K562 (cell line): Measurements from ENCODE around the gene DROSHA. TPM values are rescaled to one million over a fixed set of nuclear protein-coding genes. Genes with fewer than 3 reads are reported as not detected.

ENCODE experiments used
- ATAC-seq: fragments of 200-7000 bp; cut with Tn5 transposase; 3 replicates; pipeline ENCODE4 v1.9.1; 2020; ENCODE audit warnings: moderate library complexity
- BruUV-seq: library from RNA; stranded (reverse); fragments of 400-500 nt; replicated peaks from 2 replicates; lab custom pipeline; 2021; lab: Mats Ljungman, UMichigan
- CTCF ChIA-PET: fragments of 300-600 bp; formaldehyde crosslinking; extraction: SDS; loops from one replicate; lab custom pipeline; 2021; ENCODE audit warnings: low intra/inter-chr PET ratio; lab: Yijun Ruan, JAX
- POLR2A ChIA-PET: fragments of 300-600, 350-650 bp; sonication (Branson Sonifier 250); formaldehyde crosslinking; extraction: SDS; loops from one replicate; lab custom pipeline; 2021; ENCODE audit warnings: antibody characterized with exemption, inconsistent platforms; lab: Yijun Ruan, JAX
- DNase-seq, 4 experiments: peaks; one replicate each; pipeline versions ENCODE4 v3.0.0 to v3.0.0-alpha.2; 2011 to 2018; ENCODE audit warnings: low spot score in 3 of 4, mixed read lengths in 3 of 4; ENCODE audit errors: extremely low read depth in 1 of 4
- FAIRE-seq: peaks from 2 replicates; lab custom pipeline; 2011; peaks lifted over from hg19 to GRCh38; lab: Jason Lieb, UNC
- H2AFZ ChIP-seq: 2 replicates; pipeline ENCODE4 v1.6.0; 2011; ENCODE audit warnings: low read depth, low read length, control low read depth, inconsistent platforms
- H3K27ac ChIP-seq: fragments of 200-600 bp; 3 replicates; pipeline ENCODE4 v1.8.0; 2011; ENCODE audit warnings: low read depth, mild to moderate bottlenecking, control low read depth, inconsistent platforms, low read length, moderate library complexity, mixed read lengths; ENCODE audit errors: extremely low read depth
- H3K27me3 ChIP-seq, 2 experiments: fragments of 300-600 bp in 1 of 2; 2 replicates in 1 of 2; 3 replicates in 1 of 2; pipeline versions ENCODE4 v1.6.0 to v1.8.0; 2011; ENCODE audit warnings: inconsistent platforms in 2 of 2, low read length in 2 of 2, mild to moderate bottlenecking in 1 of 2, mixed read lengths in 1 of 2, moderate library complexity in 1 of 2; ENCODE audit not compliant: control insufficient read depth in 2 of 2, insufficient read depth in 2 of 2
- H3K36me3 ChIP-seq: fragments of 300-600 bp; 3 replicates; pipeline ENCODE4 v1.8.0; 2011; ENCODE audit warnings: mild to moderate bottlenecking, low read length, inconsistent platforms; ENCODE audit not compliant: control insufficient read depth, insufficient read depth
- H3K4me1 ChIP-seq, 2 experiments: fragments of 200-600 bp in 1 of 2; replicated peaks in 1 of 2; 2 replicates in 1 of 2; 3 replicates in 1 of 2; pipeline versions ENCODE4 v1.5.1 to v1.8.0; 2011; ENCODE audit warnings: inconsistent platforms in 2 of 2, low read length in 2 of 2, mild to moderate bottlenecking in 1 of 2, mixed read lengths in 1 of 2, moderate library complexity in 1 of 2; ENCODE audit not compliant: control insufficient read depth in 2 of 2, insufficient read depth in 2 of 2
- H3K4me2 ChIP-seq: 2 replicates; pipeline ENCODE4 v1.6.1; 2011; ENCODE audit warnings: low read length, control low read depth, inconsistent platforms, mixed read lengths; ENCODE audit not compliant: insufficient read depth
- H3K4me3 ChIP-seq: fragments of 200-600 bp; sonication (generic), shearing (Covaris generic); 2 replicates; pipeline ENCODE4 v1.5.1; 2016; ENCODE audit warnings: control low read depth, inconsistent platforms
- H3K79me2 ChIP-seq: fragments of 200-600 bp; 3 replicates; pipeline ENCODE4 v1.8.0; 2011; ENCODE audit warnings: low read length, inconsistent platforms; ENCODE audit not compliant: control insufficient read depth, insufficient read depth
- H3K9ac ChIP-seq, 2 experiments: 2 replicates each; pipeline versions ENCODE4 v1.6.0 to v1.6.1; 2011; ENCODE audit warnings: low read depth in 2 of 2, low read length in 2 of 2, control low read depth in 1 of 2, inconsistent platforms in 1 of 2, mild to moderate bottlenecking in 1 of 2, mixed read lengths in 1 of 2; ENCODE audit not compliant: insufficient read depth in 1 of 2
- H3K9me1 ChIP-seq: one replicate; pipeline ENCODE4 v1.6.0; 2011; ENCODE audit warnings: inconsistent platforms, mild to moderate bottlenecking, low read length, moderate library complexity; ENCODE audit not compliant: control insufficient read depth, insufficient read depth
- H3K9me3 ChIP-seq: replicated peaks from 2 replicates; pipeline ENCODE4 v1.5.1; 2011; ENCODE audit warnings: low read depth, low read length, inconsistent platforms; ENCODE audit not compliant: control insufficient read depth, insufficient read depth
- H4K20me1 ChIP-seq: replicated peaks from 2 replicates; pipeline ENCODE4 v1.6.1; 2011; ENCODE audit warnings: low read length, inconsistent platforms, mixed read lengths; ENCODE audit not compliant: control insufficient read depth, insufficient read depth
- CEBPG ChIP-seq, 3 experiments: fragments of 200-800 bp in 1 of 3; sonication (Bioruptor generic) in 1 of 3; sonication (generic) in 1 of 3; formaldehyde crosslinking in 1 of 3; IDR thresholded peaks in 2 of 3; conservative IDR thresholded peaks in 1 of 3; 2 replicates each; pipeline versions ENCODE4 v1.6.1 to v1.8.0; 2016 to 2022; ENCODE audit warnings: missing compliant biosample characterization in 2 of 3, missing genetic modification characterization in 2 of 3, mild to moderate bottlenecking in 1 of 3, missing genetic modification reagents in 1 of 3
- CEBPZ ChIP-seq: fragments of 150-350 bp; IDR thresholded peaks from 2 replicates; pipeline ENCODE4 v1.6.1; 2014; ENCODE audit warnings: low read depth, mild to moderate bottlenecking, low read length, borderline replicate concordance
- CREB5 ChIP-seq: fragments of 250-450 bp; sonication (Bioruptor Pico); IDR thresholded peaks from 2 replicates; pipeline ENCODE4 v1.5.0; 2020; ENCODE audit warnings: mild to moderate bottlenecking
- EGR1 ChIP-seq: fragments of 450-650 bp; conservative IDR thresholded peaks from 2 replicates; pipeline ENCODE4 v1.6.1; 2017; ENCODE audit warnings: mild to moderate bottlenecking
- EZH2 ChIP-seq: IDR thresholded peaks from 2 replicates; pipeline ENCODE4 v1.6.1; 2012; ENCODE audit warnings: low read depth, mild to moderate bottlenecking, inconsistent platforms, low read length, borderline replicate concordance
- FOS ChIP-seq: IDR thresholded peaks from 3 replicates; pipeline ENCODE4 v1.6.1; 2011; ENCODE audit not compliant: insufficient read length; ENCODE audit errors: extremely low read depth
- JUN ChIP-seq, 2 experiments: sonication (generic) in 1 of 2; formaldehyde crosslinking in 1 of 2; IDR thresholded peaks; 2 replicates each; pipeline versions ENCODE4 v1.6.1 to v1.8.0; 2012 to 2022; ENCODE audit warnings: borderline replicate concordance in 2 of 2, mild to moderate bottlenecking in 2 of 2, improper control_type of control experiment in 1 of 2, low read depth in 1 of 2, low read length in 1 of 2, missing genetic modification reagents in 1 of 2
- NFXL1 ChIP-seq: fragments of 450-650 bp; formaldehyde crosslinking; IDR thresholded peaks from 2 replicates; pipeline ENCODE4 v1.4.0; 2021; ENCODE audit warnings: mild to moderate bottlenecking
- SIRT6 ChIP-seq: IDR thresholded peaks from one replicate; pipeline ENCODE4 v1.6.1; 2012; ENCODE audit warnings: low read depth, mild to moderate bottlenecking, control low read depth, inconsistent platforms, low read length, moderate library complexity
- SRSF9 ChIP-seq: fragments of 200-400 bp; formaldehyde crosslinking; IDR thresholded peaks from 2 replicates; pipeline ENCODE4 v1.6.1; 2017; ENCODE audit warnings: low read depth, low read length, borderline replicate concordance
- ZNF184 ChIP-seq: sonication (generic); formaldehyde crosslinking; IDR thresholded peaks from 2 replicates; pipeline ENCODE4 v1.5.0; 2020; ENCODE audit warnings: missing genetic modification reagents
- ZNF263 ChIP-seq: sonication (generic); formaldehyde crosslinking; IDR thresholded peaks from 2 replicates; pipeline ENCODE4 v1.8.0; 2022; ENCODE audit warnings: mild to moderate bottlenecking, missing genetic modification reagents, borderline replicate concordance
- ZNF830 ChIP-seq: fragments of 250-450 bp; sonication (Bioruptor Pico); IDR thresholded peaks from 2 replicates; pipeline ENCODE4 v1.5.0; 2021; ENCODE audit warnings: mild to moderate bottlenecking
- WGBS: fragments of 100-300 bp; shearing (Covaris generic); methylation state at CpG from one replicate; pipeline ENCODE4 v1.1.6; 2016; ENCODE audit warnings: low coverage, mixed read lengths; ENCODE audit not compliant: insufficient coverage; ENCODE audit errors: missing lambda C conversion rate; 5-methylcytosine and 5-hydroxymethylcytosine counted together
- in situ Hi-C: fragments of 300-500 bp; cut with MboI; formaldehyde crosslinking; loops from 4 replicates; pipeline ENCODE4 v1.15.0; 2018; ENCODE audit warnings: inconsistent platforms, mixed read lengths
- intact Hi-C: fragments of 100-400 bp; cut with micrococcal nuclease; formaldehyde crosslinking; loops from 2 replicates; pipeline ENCODE4 v1.14.2; 2022
- polyA plus RNA-seq, 8 experiments: library from polyadenylated mRNA; depleted of rRNA in 4 of 8; stranded (reverse) in 5 of 8; unstranded in 3 of 8; fragments of >200 nt; fragmentation: Nextera tagmentation in 2 of 8; fragmentation: Illumina TruSeq in 1 of 8; extraction: Ambion mirVana in 2 of 8; extraction: Trizol in 1 of 8; gene quantifications; 2 replicates each; pipeline versions ENCODE4 v1.2.1 to v1.2.3, GENCODE V29; 2011 to 2014; ENCODE audit warnings: inconsistent platforms in 1 of 8, missing spikeins in 1 of 8
- total RNA-seq, 7 experiments: library from RNA; depleted of rRNA in 6 of 7; stranded (reverse); fragments of >200 nt in 6 of 7; fragmentation: Illumina TruSeq in 2 of 7; extraction: Trizol in 2 of 7; gene quantifications; 2 replicates each; pipeline versions ENCODE4 v1.2.1 to v1.2.3, GENCODE V29; 2011 to 2021; ENCODE audit warnings: low replicate concordance in 1 of 7
- TF ChIP-seq, protein P1 (sequence below): fragments of 450-650 bp; IDR thresholded peaks from one replicate; pipeline ENCODE4 v1.6.1; 2018; ENCODE audit warnings: mild to moderate bottlenecking, moderate library complexity; ENCODE audit not compliant: partially characterized antibody

Gene DROSHA
- total and polyA plus RNA-seq, 9 of the 15 experiments (the other 6 are each of a cell fraction or from before 2014, with no cell fraction given) = 52.5 to 109 (median 68.9) TPM

- TF ChIP-seq CEBPG (CRISPR knock-in tag; IDR thresholded peaks at IDR 0.05) (no peak), CEBPG (tag; conservative IDR thresholded peaks at IDR 0.05 in 1 of 2, IDR thresholded peaks at IDR 0.05 in 1 of 2) (no peak), ZNF830 (CRISPR knock-in tag) (no peak), FOS (no peak), SIRT6 (no peak)
- TF ChIP-seq, protein P1, sequence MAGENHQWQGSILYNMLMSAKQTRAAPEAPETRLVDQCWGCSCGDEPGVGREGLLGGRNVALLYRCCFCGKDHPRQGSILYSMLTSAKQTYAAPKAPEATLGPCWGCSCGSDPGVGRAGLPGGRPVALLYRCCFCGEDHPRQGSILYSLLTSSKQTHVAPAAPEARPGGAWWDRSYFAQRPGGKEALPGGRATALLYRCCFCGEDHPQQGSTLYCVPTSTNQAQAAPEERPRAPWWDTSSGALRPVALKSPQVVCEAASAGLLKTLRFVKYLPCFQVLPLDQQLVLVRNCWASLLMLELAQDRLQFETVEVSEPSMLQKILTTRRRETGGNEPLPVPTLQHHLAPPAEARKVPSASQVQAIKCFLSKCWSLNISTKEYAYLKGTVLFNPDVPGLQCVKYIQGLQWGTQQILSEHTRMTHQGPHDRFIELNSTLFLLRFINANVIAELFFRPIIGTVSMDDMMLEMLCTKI = no peak
Observed at GRCh38 chr5:31469886-31470285, 62.0 kb downstream of the DROSHA start (continued).

DNA sequence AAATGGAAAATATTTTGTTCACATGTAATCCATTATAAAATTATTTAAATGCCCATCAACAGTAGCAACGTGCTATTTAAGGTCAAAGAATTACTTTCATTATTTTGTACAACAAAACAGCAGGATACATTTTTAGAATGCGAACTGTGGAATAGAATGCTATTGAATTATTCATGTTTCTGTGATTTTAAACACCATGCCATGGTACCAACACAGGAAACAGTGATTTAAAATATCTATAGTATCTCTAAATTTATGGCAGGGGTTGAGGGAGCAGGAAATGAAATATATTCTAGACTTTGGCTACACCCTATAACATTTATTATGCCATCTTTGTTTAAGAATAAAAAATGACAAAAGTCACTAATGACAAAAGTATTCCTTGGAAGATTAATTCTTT, 62.4 kb downstream of the DROSHA start:
- POLR2A ChIA-PET = no interaction called here
- Histone ChIP-seq H3K36me3 (peaks cover 66% of the 10 kb centered on the region), H3K27ac (no peak overlapping the region), H3K9ac (no peak overlapping the region), H2AFZ (no peak overlapping the region), H3K9me1 (no peaks in the 10 kb centered on the region), H3K4me2 (no peak overlapping the region), H3K27me3 (no peaks in the 10 kb centered on the region), H3K79me2 (no peaks in the 10 kb centered on the region), H4K20me1 (no peaks in the 10 kb centered on the region), H3K4me1 (peaks cover 0 to 3% of the 10 kb centered on the region in 2 experiments; a peak in 4 of 5 replicates), H3K9me3 (no peaks in the 10 kb centered on the region), H3K4me3 (no peak overlapping the region)
- FAIRE-seq = no peak
- no peak for DNase-seq
- 90% methylated on average over 2 of the region's 2 CpGs for WGBS
- BruUV-seq = no TSS peak
- no peak for TF ChIP-seq NFXL1 (CRISPR knock-in tag)
- no peak for TF ChIP-seq JUN (IDR thresholded peaks at IDR 0.05; ENCODE audit: borderline replicate concordance, low read depth, low read length)
- no peak for TF ChIP-seq JUN (CRISPR knock-in tag; IDR thresholded peaks at IDR 0.05; ENCODE audit: borderline replicate concordance)
- TF ChIP-seq CEBPZ = no peak
- no peak for TF ChIP-seq SRSF9
- TF ChIP-seq EZH2 = no peak
- no peak for TF ChIP-seq ZNF184 (CRISPR knock-in tag)
- TF ChIP-seq CREB5 (CRISPR knock-in tag) = no peak
- no peak for TF ChIP-seq EGR1
- no peak for TF ChIP-seq ZNF263 (CRISPR knock-in tag)
- in situ Hi-C loops (no loop called here), intact Hi-C loops (no loop called here)
- no peak for ATAC-seq
- CTCF ChIA-PET = no interaction called here
